OCI-LY7 (cell line): ENCODE data around the gene C16orf89. TPM values are rescaled to one million over a fixed set of nuclear protein-coding genes. Genes with fewer than 3 reads are reported as not detected.
"Not testable (repeated sequence)": the region's sequence is repeated elsewhere in the genome, so short reads cannot be mapped to it uniquely, and the experiment has no call there.

Experiments
- BruUV-seq: library from RNA; stranded (reverse); fragments of 400-500 nt; replicated peaks from 2 replicates; lab custom pipeline; 2021; lab: Mats Ljungman, UMichigan
- CTCF ChIA-PET: fragments of 300-600 bp; sonication (Branson Sonifier 250); formaldehyde crosslinking; loops from one replicate; lab custom pipeline; 2022; ENCODE audit warnings: antibody characterized with exemption; ENCODE audit not compliant: unreplicated experiment; lab: Charles Lee
- POLR2A ChIA-PET: fragments of 300-600 bp; sonication (Branson Sonifier 250); formaldehyde crosslinking; loops from one replicate; lab custom pipeline; 2022; ENCODE audit warnings: antibody characterized with exemption; lab: Charles Lee
- DNase-seq: peaks from one replicate; pipeline ENCODE4 v3.0.0-alpha.2; 2015; ENCODE audit warnings: low spot score
- H2AFZ ChIP-seq: fragments of 200-600 bp; sonication (generic), shearing (Covaris generic); 2 replicates; pipeline ENCODE4 v1.6.1; 2014; ENCODE audit warnings: mild to moderate bottlenecking, antibody characterized with exemption, low read length, moderate library complexity
- H3K27ac ChIP-seq: fragments of 200-600 bp; sonication (generic); 2 replicates; pipeline ENCODE4 v1.5.1; 2014; ENCODE audit warnings: mixed run types, low read depth, mild to moderate bottlenecking, moderate library complexity, low read length, inconsistent platforms; ENCODE audit not compliant: poor library complexity, severe bottlenecking
- H3K36me3 ChIP-seq: fragments of 200-600 bp; sonication (generic); 2 replicates; pipeline ENCODE4 v1.6.1; 2014; ENCODE audit warnings: mild to moderate bottlenecking, antibody characterized with exemption, low read length, moderate library complexity, mixed read lengths; ENCODE audit not compliant: insufficient read depth
- H3K4me1 ChIP-seq: fragments of 200-600 bp; sonication (generic); 2 replicates; pipeline ENCODE4 v1.5.1; 2014; ENCODE audit warnings: mild to moderate bottlenecking, low read length; ENCODE audit not compliant: insufficient read depth, poor library complexity, severe bottlenecking
- H3K4me2 ChIP-seq: fragments of 200-600 bp; sonication (generic); 2 replicates; pipeline ENCODE4 v1.6.1; 2014; ENCODE audit warnings: mild to moderate bottlenecking, low read length
- H3K4me3 ChIP-seq: fragments of 200-600 bp; sonication (generic); 2 replicates; pipeline ENCODE4 v1.5.1; 2014; ENCODE audit warnings: mild to moderate bottlenecking, low read depth, low read length; ENCODE audit not compliant: poor library complexity, severe bottlenecking
- H3K79me2 ChIP-seq: fragments of 200-600 bp; sonication (generic); 2 replicates; pipeline ENCODE4 v1.6.1; 2016; ENCODE audit warnings: low read depth, mild to moderate bottlenecking, low read length, moderate library complexity, mixed read lengths; ENCODE audit not compliant: insufficient read depth
- H3K9me2 ChIP-seq: fragments of 200-600 bp; sonication (generic); 2 replicates; pipeline ENCODE4 v1.6.1; 2016; ENCODE audit warnings: mild to moderate bottlenecking, low read length, mixed read lengths; ENCODE audit not compliant: insufficient read depth
- H3K9me3 ChIP-seq: fragments of 200-600 bp; sonication (generic); 2 replicates; pipeline ENCODE4 v1.6.1; 2014; ENCODE audit warnings: mild to moderate bottlenecking, mixed run types, low read length, mixed read lengths
- H4K20me1 ChIP-seq: fragments of 200-600 bp; sonication (generic); 2 replicates; pipeline ENCODE4 v1.6.1; 2014; ENCODE audit warnings: mild to moderate bottlenecking, antibody characterized with exemption, low read length, moderate library complexity, mixed read lengths; ENCODE audit not compliant: insufficient read depth
- EZH2phosphoT487 ChIP-seq: fragments of 200-600 bp; sonication (generic); IDR thresholded peaks from 2 replicates; pipeline ENCODE4 v1.6.1; 2018; ENCODE audit warnings: low read depth, borderline replicate concordance, mild to moderate bottlenecking, mixed run types, antibody characterized with exemption, low read length, moderate library complexity, mixed read lengths
- intact Hi-C: fragments of 100-400 bp; cut with micrococcal nuclease; formaldehyde crosslinking; loops from one replicate; pipeline ENCODE4 v1.10.0; 2022; ENCODE audit not compliant: unreplicated experiment
- total RNA-seq, 2 experiments: library from RNA; depleted of rRNA in 1 of 2; stranded (reverse); fragments of >200 nt in 1 of 2; shearing (Covaris generic) in 1 of 2; gene quantifications; 2 replicates each; pipeline ENCODE4 v1.2.3, GENCODE V29; 2014 to 2022
- TF ChIP-seq, protein P1 (sequence below): fragments of 200-600 bp; sonication (generic); conservative IDR thresholded peaks from 2 replicates; pipeline ENCODE4 v1.5.1; 2014; ENCODE audit warnings: mild to moderate bottlenecking, antibody characterized with exemption, low read length, moderate library complexity, mixed read lengths

Gene C16orf89
- total RNA-seq, 2 experiments from 2014 or later = not detected

DNA sequence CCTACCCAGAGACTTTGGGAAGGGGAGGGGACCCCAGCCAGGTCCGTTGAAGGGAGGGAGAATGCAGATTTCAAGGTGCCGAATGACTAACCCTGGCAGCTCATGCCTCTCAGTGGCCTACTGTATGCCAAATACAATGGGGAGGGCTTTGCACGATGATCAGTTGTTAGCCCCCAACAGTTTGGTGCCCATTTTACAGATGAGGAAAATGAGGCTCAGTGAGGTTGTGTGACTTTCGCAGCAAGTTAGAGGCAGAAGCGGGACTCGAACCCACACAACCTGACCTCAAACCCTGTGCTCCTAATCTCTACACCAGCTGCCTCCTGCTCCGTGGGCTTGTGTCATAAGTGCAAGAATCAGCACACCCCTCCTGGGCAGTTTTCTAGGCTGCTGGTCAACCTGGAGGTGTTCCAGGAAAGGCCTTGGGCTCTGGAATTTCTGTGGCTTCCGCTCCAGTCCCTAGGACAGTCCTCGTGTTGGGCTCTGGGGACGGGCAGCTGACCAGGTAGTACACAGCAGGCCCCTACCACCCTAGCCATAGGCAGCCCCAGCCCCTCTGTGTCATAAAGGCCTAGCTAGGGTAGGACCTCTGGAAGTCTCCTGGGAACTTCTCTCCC, 20.1 kb downstream of the C16orf89 start:
- Histone ChIP-seq H4K20me1 (no peaks in the 10 kb centered on the region), H3K79me2 (no peaks in the 10 kb centered on the region), H3K4me2 (no peak overlapping the region), H3K4me1 (no peaks in the 10 kb centered on the region), H3K27ac (no peak overlapping the region), H3K9me2 (no peaks in the 10 kb centered on the region), H3K4me3 (no peak overlapping the region), H3K36me3 (no peaks in the 10 kb centered on the region), H2AFZ (no peak overlapping the region), H3K9me3 (no peaks in the 10 kb centered on the region)
- POLR2A ChIA-PET = interaction anchor here (1.7 kb wide), 1 partner anchor 16 kb away, joined by 10 read pairs; no protein-coding TSS in a partner anchor
- no TSS peak for BruUV-seq
- CTCF ChIA-PET = no interaction called here
- intact Hi-C loops = no loop called here
- TF ChIP-seq, protein P1, sequence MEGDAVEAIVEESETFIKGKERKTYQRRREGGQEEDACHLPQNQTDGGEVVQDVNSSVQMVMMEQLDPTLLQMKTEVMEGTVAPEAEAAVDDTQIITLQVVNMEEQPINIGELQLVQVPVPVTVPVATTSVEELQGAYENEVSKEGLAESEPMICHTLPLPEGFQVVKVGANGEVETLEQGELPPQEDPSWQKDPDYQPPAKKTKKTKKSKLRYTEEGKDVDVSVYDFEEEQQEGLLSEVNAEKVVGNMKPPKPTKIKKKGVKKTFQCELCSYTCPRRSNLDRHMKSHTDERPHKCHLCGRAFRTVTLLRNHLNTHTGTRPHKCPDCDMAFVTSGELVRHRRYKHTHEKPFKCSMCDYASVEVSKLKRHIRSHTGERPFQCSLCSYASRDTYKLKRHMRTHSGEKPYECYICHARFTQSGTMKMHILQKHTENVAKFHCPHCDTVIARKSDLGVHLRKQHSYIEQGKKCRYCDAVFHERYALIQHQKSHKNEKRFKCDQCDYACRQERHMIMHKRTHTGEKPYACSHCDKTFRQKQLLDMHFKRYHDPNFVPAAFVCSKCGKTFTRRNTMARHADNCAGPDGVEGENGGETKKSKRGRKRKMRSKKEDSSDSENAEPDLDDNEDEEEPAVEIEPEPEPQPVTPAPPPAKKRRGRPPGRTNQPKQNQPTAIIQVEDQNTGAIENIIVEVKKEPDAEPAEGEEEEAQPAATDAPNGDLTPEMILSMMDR = no peak
- no peak for TF ChIP-seq EZH2phosphoT487
- no peak for DNase-seq

DNA sequence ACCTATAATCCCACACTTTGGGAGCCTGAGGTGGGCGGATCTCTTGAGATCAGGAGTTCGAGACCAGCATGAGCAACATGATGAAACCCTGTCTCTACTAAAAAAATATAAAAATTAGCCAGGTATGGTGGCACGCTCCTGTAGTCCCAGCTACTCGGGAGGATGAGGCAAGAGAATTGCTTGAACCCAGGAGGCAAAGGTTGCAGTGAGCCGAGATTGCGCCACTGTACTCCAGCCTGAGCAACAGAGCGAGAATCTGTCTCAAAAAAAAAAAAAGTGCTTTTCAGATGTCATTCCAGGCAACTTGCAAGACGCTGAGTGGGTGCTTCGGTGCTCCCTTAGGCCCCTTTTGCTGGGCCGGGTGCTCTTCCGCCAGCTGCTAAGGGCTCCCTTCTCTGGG, 21.2 kb downstream of the C16orf89 start:
- POLR2A ChIA-PET = interaction anchor here (1.7 kb wide), 1 partner anchor 17 kb away, joined by 10 read pairs; no protein-coding TSS in a partner anchor
- H3K4me3 ChIP-seq, H4K20me1 ChIP-seq, H3K9me2 ChIP-seq, CTCF ChIA-PET, H3K36me3 ChIP-seq, intact Hi-C loops, BruUV-seq, H3K4me2 ChIP-seq, H3K79me2 ChIP-seq, H3K27ac ChIP-seq, H2AFZ ChIP-seq, H3K9me3 ChIP-seq, H3K4me1 ChIP-seq, DNase-seq: not testable (repeated sequence)

DNA sequence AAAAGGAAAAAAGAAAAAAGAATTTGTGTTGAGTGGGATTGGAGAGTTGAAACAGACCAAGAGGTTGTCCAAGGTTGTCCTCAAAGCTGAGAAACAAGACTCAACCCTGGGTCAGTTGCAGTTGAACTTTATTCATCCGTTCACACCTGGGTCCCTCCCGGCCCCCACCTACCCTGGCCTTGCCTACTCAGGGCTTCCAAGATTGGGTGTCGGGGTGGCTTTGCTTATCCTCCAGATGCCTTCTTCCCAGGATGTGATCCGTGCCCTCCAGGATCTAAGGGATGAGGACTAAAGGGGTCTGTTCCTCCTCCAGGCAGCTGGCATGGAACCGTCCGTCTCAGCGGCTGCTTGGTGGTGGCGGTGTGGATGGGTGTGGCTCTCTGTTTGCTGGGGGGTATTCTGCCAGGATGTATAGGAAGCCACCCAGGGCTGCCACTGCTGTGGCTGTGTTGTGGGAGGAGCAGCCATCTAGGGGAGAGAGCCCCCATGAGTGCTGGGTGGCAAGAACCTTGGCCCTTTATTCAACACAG, 21.7 kb downstream of the C16orf89 start:
- no TSS peak for BruUV-seq
- TF ChIP-seq, protein P1 = no peak
- TF ChIP-seq EZH2phosphoT487 = no peak
- intact Hi-C loops = no loop called here
- no peak for DNase-seq
- no peaks in the 10 kb centered on the region for H4K20me1 ChIP-seq
- no peak overlapping the region for H3K4me3 ChIP-seq
- no peaks in the 10 kb centered on the region for H3K79me2 ChIP-seq
- no peaks in the 10 kb centered on the region for H3K36me3 ChIP-seq
- no peaks in the 10 kb centered on the region for H3K9me2 ChIP-seq
- POLR2A ChIA-PET = interaction anchor here (1.7 kb wide), 1 partner anchor 17 kb away, joined by 10 read pairs; no protein-coding TSS in a partner anchor
- H3K27ac ChIP-seq = no peak overlapping the region
- no peaks in the 10 kb centered on the region for H3K4me1 ChIP-seq
- H3K9me3 ChIP-seq = no peaks in the 10 kb centered on the region
- no peak overlapping the region for H3K4me2 ChIP-seq
- H2AFZ ChIP-seq = no peak overlapping the region
- CTCF ChIA-PET = no interaction called here
